GM12874 (cell line): ENCODE measurements around the gene KYAT1.

Experiments
- CTCF ChIP-seq: IDR thresholded peaks from 2 replicates; pipeline ENCODE4 v1.5.1; 2011; ENCODE audit warnings: low read depth, mild to moderate bottlenecking, control low read depth, low read length, moderate library complexity; ENCODE audit not compliant: insufficient read depth

The KYAT1 gene

GRCh38 chr9:128920381-128921058 is 38.8 kb upstream of the KYAT1 start, which contains the start of gene PHYHD1:
Gene PHYHD1, plus strand, starts transcription at chr9:128920982. Its CDS starts 1,342 bp downstream, at chr9:128922324.
- no peak for TF ChIP-seq CTCF

GRCh38 chr9:128919402-128920089 is 37.8 kb upstream of the KYAT1 start:
- TF ChIP-seq CTCF: no peak

- TF ChIP-seq CTCF: no peak
Observed at GRCh38 chr9:128918921-128919320, 37.2 kb upstream of the KYAT1 start.

- no peak for TF ChIP-seq CTCF
Observed at GRCh38 chr9:128917151-128917849, 35.5 kb upstream of the KYAT1 start.

GRCh38 chr9:128916745-128917144 is 35.0 kb upstream of the KYAT1 start:
- TF ChIP-seq CTCF: no peak

GRCh38 chr9:128916204-128916603 is 34.5 kb upstream of the KYAT1 start:
- TF ChIP-seq CTCF: no peak

GRCh38 chr9:128913995-128914772 is 32.4 kb upstream of the KYAT1 start:
- TF ChIP-seq CTCF: no peak
